Stimulated activated CD4-positive, alpha-beta T cell treated with anti-CD3 and anti-CD28 coated beads, Interleukin-15, amount 100 ng/mL, for 24 hours (primary cell): ENCODE data around the gene DMD.
"Not testable (repeated sequence)": the region's sequence is repeated elsewhere in the genome, so short reads cannot be mapped to it uniquely, and the experiment has no call there.

ENCODE experiments used
- DNase-seq: peaks from one replicate; pipeline ENCODE4 v3.0.0-alpha.2; 2020

DMD gene

GRCh38 chrX:33211356-33212260 lies at the start of gene DMD:
TSS of gene DMD (minus strand) at chrX:33211549. CDS start at chrX:33211312, 237 bp downstream.
- no peak for DNase-seq

DNA sequence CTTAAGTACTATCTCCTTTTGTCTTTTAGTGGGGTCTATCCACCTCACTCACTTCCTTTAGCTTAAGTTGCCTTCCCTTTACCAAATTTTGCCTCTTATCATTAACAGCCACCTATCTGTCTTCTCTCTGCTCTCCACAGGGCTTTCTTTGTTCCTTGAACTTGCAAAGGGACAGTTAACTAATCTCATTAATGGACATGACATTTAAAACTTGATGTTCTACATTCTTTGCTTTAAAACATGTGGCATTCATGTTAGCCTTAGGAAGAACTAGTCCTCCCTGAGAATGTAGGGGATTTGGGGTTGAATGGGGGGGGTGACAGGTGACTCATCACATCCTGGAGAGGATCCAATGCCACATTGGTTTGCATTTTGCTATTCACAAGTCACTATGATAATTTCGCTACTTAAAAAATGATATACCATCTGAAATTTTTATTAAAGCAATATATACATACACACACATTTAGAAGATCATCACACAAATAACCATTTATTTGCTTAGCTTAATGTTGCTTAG lies 41.0 kb upstream of the DMD start:
- no peak for DNase-seq

GRCh38 chrX:33218819-33219218 lies 7.5 kb upstream of the DMD start:
- DNase-seq, result no peak

- no peak for DNase-seq
Observed at GRCh38 chrX:33210156-33210555, 1.2 kb downstream of the DMD start.

DNA sequence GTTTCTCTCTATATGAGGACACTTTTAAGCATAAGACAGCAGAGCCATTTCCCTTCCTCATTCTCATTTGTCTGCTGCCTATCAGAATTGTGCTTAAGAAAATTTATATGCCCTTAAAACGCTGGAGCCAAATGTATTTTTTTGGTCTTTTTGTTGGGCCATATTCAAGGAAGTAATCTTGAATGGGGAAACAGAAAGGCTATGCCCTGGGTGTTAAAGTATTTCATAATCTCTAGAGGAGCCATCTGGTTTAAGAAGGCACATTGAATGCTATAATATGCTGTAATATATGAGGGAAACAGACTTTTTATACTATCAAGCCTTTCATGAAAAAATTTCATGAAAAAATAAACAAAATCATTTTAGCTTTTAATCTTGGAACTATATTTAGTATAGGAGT lies 4.3 kb downstream of the DMD start:
- DNase-seq, result no peak

GRCh38 chrX:33205321-33205720 lies 6.0 kb downstream of the DMD start:
- DNase-seq, result no peak

DNA sequence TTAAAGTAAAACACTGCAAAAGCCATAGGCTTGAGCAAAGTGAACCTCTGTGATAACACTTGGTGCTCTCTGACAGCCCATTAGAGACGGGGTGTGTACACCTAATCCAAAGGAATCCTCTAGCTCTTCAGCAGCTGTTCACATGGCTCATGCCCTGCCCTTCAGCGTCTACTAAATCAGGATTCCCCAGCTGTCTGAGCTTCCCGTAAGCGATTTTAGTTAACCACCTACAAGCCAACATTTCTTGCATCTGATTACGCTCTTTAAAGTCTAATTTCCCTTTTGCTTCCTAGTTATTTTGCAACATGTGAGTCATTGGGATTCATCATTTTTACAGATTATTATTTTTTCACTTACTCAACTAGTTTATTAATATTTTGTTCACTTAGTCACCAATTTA lies 6.5 kb downstream of the DMD start:
- DNase-seq, result no peak

- DNase-seq, result no peak
Observed at GRCh38 chrX:33198561-33199279, 12.6 kb downstream of the DMD start.

DNA sequence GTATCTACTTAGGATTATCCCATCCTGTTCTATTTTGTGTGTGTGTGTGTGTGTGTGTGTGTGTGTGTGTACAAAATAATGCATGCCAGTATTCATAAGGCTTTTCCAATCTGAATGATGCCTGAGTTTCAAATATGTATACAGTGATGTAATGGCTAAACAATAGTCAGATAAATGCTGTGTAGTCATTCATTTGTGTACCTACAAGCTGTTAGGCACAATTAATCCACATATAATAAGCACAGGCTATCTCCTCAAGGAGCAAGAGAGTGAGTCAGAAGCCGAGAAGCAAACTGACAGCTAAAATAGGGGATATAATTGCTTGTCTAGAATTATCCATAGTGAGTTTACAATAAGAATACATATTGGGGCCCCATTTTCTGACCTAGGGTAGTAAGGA lies 15.7 kb downstream of the DMD start:
- no peak for DNase-seq

DNA sequence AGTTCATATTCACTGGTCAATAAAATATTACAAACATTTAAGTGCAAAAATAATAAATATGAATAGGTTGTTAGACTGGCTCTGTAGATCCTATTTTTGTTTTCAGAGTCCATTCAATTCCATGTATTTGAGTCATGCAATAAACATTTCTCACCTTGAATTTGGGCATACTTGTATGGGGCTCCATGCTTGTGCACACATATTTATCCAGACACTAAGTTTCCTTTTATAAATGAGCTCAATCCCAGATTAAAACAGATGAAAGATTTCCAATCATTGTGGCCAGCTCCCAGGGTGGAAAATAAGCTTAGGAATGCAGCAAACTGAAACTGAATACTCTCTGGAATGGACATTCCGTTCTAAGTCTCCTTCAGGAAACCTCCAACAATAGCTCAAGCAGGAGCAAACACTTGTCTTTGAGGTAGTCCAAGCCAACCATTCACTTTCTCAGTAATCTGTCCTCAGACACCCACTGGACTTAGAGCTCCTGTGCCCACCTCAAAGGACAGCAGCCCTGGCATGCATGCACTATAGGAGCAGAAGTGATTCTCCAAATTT lies 16.4 kb downstream of the DMD start:
- no peak for DNase-seq

GRCh38 chrX:33194289-33194688 lies 17.1 kb downstream of the DMD start:
- no peak for DNase-seq

DNA sequence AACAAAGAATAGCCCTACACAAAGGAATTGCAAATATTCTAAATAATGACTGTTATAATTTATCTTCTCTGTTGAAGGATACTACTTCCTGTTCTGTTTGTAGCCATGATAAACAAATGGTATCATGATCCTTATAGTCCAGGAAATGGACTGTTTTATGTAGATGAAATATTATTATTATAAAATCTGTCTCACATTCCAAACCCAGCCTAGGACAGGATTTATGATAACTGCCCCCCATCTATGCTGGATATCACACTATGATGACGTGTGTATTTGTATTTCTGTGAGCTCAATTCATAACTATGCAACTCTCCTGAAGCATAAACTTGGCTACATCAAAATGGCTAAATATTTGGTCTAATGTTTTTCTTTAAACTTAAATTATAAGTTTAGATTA lies 21.3 kb downstream of the DMD start:
- no peak for DNase-seq

GRCh38 chrX:33188881-33189280 lies 22.5 kb downstream of the DMD start:
- no peak for DNase-seq

- no peak for DNase-seq
Observed at GRCh38 chrX:33188286-33188685, 23.1 kb downstream of the DMD start.

DNA sequence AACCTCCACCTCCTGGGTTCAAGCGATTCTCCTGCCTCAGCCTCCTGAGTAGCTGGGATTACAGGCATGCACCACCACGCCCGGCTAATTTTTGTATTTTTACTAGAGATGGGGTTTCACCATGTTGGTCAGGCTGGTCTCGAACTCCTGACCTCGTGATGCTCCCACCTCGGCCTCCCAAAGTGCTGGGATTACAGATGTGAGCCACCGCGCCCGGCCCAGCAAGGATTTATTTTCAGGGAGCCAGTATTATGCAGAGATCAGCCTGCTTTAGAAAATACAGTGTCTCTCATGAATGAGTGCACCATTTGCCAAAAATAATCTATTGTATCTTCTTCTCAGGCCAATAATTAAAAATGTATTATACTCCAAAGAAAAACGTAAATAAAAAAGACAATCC lies 26.5 kb downstream of the DMD start:
- DNase-seq, result not testable (repeated sequence)

GRCh38 chrX:33183361-33183760 lies 28.0 kb downstream of the DMD start:
- DNase-seq, result no peak

DNA sequence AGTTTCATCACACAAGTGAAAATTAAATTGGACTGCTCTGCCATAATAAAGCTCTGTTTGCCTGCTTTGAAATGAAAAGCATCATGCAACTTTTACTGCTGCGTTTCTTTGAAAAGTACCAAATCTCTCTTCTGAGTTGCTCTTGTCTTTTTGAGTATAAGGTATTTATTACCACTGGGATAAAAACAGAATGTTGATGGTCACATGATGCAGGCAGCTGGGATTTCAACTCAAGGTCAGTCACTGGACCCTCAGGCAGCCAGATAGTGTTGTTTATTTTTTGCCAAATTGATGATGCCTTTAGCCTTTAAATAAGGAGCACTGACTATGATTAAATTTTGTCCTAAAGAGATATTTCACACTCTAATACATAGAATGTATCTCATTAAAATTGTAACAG lies 32.7 kb downstream of the DMD start:
- DNase-seq, result no peak

DNA sequence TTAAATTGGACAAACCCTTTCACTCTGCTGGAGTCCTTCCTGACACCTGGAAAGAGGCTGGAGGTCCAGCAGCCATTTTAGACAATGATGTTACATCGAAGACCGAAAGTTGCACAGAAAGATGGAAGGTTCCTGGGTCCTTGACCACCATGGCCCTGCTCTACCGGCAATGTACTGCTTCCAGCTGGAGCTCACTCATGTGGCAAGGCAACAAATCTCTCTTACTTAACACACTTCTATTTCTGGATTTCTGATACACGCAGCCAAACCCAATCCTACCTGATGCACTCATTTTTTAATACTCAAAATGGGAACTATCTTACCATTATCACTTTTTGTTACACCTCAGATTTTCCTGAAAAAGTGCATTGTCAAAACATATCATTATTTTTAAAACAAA lies 33.1 kb downstream of the DMD start:
- DNase-seq, result no peak

DNA sequence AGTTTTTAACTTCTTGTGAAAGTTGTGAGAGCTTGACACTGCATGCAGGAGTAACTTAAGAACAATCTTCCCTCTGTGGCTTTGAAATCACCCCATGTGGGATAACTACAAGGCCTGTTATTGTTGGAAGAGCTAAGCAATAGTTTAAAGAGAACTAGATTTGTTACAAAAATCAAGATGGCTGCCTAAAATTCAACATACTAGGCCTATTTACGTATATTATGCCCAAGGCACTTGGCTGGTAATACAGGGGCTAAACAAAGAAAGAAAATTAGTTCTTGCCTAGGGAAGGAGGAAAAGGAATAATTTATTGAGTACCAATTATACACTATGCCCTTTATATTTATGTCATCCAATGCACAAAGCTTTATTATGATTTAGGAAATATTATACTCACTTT lies 36.1 kb downstream of the DMD start:
- DNase-seq, result no peak

GRCh38 chrX:33171041-33171440 lies 40.3 kb downstream of the DMD start:
- no peak for DNase-seq

DNA sequence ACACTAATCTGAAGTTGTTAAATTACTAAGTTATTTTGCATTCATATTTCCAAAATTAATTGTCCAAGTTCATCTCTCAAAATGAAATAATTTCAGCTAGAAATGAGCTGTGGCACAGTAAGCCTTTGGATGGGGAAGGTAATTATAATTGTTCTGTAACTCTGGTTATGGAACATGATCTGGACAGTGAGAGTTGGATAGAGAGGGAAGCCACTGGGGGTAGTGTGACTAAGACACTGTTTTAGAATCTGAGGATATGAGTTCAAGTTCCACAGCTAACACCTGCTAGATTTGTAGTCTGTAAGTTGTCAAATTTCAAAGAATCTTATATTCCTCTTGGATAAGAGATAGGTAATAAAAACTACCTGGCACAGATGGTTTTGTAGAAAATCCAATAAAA lies 49.5 kb downstream of the DMD start:
- no peak for DNase-seq

- DNase-seq, result no peak
Observed at GRCh38 chrX:33160273-33160672, 51.1 kb downstream of the DMD start.

GRCh38 chrX:33156152-33156726 lies 55.1 kb downstream of the DMD start:
- DNase-seq, result no peak
